NT2/D1 (cell line): Measurements from ENCODE around the gene GALNT5.

ENCODE experiments used
- SUZ12 ChIP-seq: IDR thresholded peaks from 2 replicates; pipeline ENCODE4 v1.6.1; 2011; ENCODE audit not compliant: insufficient read length, insufficient read depth; ENCODE audit errors: extremely low read depth
- YY1 ChIP-seq: IDR thresholded peaks from 2 replicates; pipeline ENCODE4 v1.6.1; 2011; ENCODE audit not compliant: insufficient read length, insufficient read depth
- ZNF274 ChIP-seq: IDR thresholded peaks from 2 replicates; pipeline ENCODE4 v1.6.1; 2011; ENCODE audit warnings: mild to moderate bottlenecking, low read depth, low read length

GRCh38 chr2:157258520-157259326, 1.2 kb downstream of the GALNT5 start:
- TF ChIP-seq YY1: no peak
- TF ChIP-seq SUZ12: no peak
- no peak for TF ChIP-seq ZNF274
